Activated T-cell treated with anti-CD3 and anti-CD28 coated beads, Interleukin-2, amount 50 U/mL, for 4 hours (primary cell): ENCODE results near the gene ART3. TPM values are rescaled to one million over a fixed set of nuclear protein-coding genes. Genes with fewer than 3 reads are reported as not detected.

ENCODE experiments used
- ATAC-seq, 2 donors: fragments of 200-7000 bp; cut with Tn5 transposase; one replicate each; pipeline ENCODE4 v1.10.0; 2021
- DNase-seq: peaks from one replicate; pipeline ENCODE4 v3.0.0-alpha.2; 2020
- H3K27me3 Mint-ChIP-seq: one replicate; pipeline ENCODE4 v1.8.0; 2021; ENCODE audit warnings: low read depth, mixed read lengths
- H3K36me3 Mint-ChIP-seq: one replicate; pipeline ENCODE4 v1.8.0; 2022; ENCODE audit warnings: mixed read lengths; ENCODE audit not compliant: insufficient read depth
- H3K4me1 Mint-ChIP-seq: one replicate; pipeline ENCODE4 v1.8.0; 2021; ENCODE audit warnings: low read depth, mixed read lengths
- H3K4me3 Mint-ChIP-seq: one replicate; pipeline ENCODE4 v1.8.0; 2021; ENCODE audit warnings: mild to moderate bottlenecking, moderate library complexity, mixed read lengths
- H3K9me3 Mint-ChIP-seq: one replicate; pipeline ENCODE4 v1.8.0; 2021; ENCODE audit warnings: mixed read lengths
- total RNA-seq, 3 donors: library from RNA; stranded (reverse); gene quantifications; one replicate each; pipeline ENCODE4 v1.2.1, GENCODE V29; 2021

Gene ART3
- total RNA-seq, 3 donors from 2014 or later, result 0.79 to 0.95 TPM; not detected in 1

- DNase-seq (peak; percentile 9), ATAC-seq (peak; percentile 53 to 67)
- peaks cover 33% of the 10 kb centered on the region for H3K4me1 Mint-ChIP-seq
- no peaks in the 10 kb centered on the region for H3K27me3 Mint-ChIP-seq
- peaks cover 9% of the 10 kb centered on the region for H3K36me3 Mint-ChIP-seq
- H3K9me3 Mint-ChIP-seq, result no peaks in the 10 kb centered on the region
- H3K4me3 Mint-ChIP-seq, result peak overlapping the region; percentile 95
Observed at GRCh38 chr4:76147454-76148141, 73.1 kb downstream of the ART3 start.

- ATAC-seq (peak; percentile 99), DNase-seq (peak; percentile 94)
- Mint-ChIP-seq H3K27me3 (no peaks in the 10 kb centered on the region), H3K9me3 (no peaks in the 10 kb centered on the region), H3K4me1 (peaks cover 30% of the 10 kb centered on the region), H3K4me3 (peak within 1 kb of the TSS; percentile 95), H3K36me3 (peaks cover 5% of the 10 kb centered on the region)
Observed at GRCh38 chr4:76148142-76148865, 73.8 kb downstream of the ART3 start, which contains the start of gene NUP54. Gene NUP54 (minus strand): TSS chr4:76148397. CDS start chr4:76148374, 23 bp downstream.

GRCh38 chr4:76153356-76153755, 78.8 kb downstream of the ART3 start:
- peaks cover 12% of the 10 kb centered on the region for H3K4me1 Mint-ChIP-seq
- peaks cover 11% of the 10 kb centered on the region for H3K9me3 Mint-ChIP-seq
- H3K27me3 Mint-ChIP-seq, result no peaks in the 10 kb centered on the region
- no peak for DNase-seq
- no peak overlapping the region for H3K4me3 Mint-ChIP-seq
- peaks cover 1% of the 10 kb centered on the region for H3K36me3 Mint-ChIP-seq
- no peak for ATAC-seq

GRCh38 chr4:76155979-76156378, 81.5 kb downstream of the ART3 start:
- Mint-ChIP-seq H3K36me3 (peaks cover 2% of the 10 kb centered on the region), H3K27me3 (no peaks in the 10 kb centered on the region), H3K4me3 (no peak overlapping the region), H3K4me1 (no peaks in the 10 kb centered on the region), H3K9me3 (peaks cover 11% of the 10 kb centered on the region)
- DNase-seq, result no peak
- ATAC-seq, result no peak

GRCh38 chr4:76156635-76157034, 82.1 kb downstream of the ART3 start:
- no peak for ATAC-seq

GRCh38 chr4:76160355-76160754, 85.8 kb downstream of the ART3 start:
- peaks cover 18% of the 10 kb centered on the region for H3K36me3 Mint-ChIP-seq
- H3K27me3 Mint-ChIP-seq, result no peaks in the 10 kb centered on the region
- H3K9me3 Mint-ChIP-seq, result peaks cover 3% of the 10 kb centered on the region

More at GRCh38 chr4:76156635-76157034, 82.1 kb downstream of the ART3 start:
- Mint-ChIP-seq H3K9me3 (peaks cover 11% of the 10 kb centered on the region), H3K27me3 (no peaks in the 10 kb centered on the region), H3K36me3 (peaks cover 5% of the 10 kb centered on the region), H3K4me3 (no peak overlapping the region), H3K4me1 (no peaks in the 10 kb centered on the region)
- no peak for DNase-seq

More at GRCh38 chr4:76160355-76160754, 85.8 kb downstream of the ART3 start:
- Mint-ChIP-seq H3K4me3 (no peak overlapping the region), H3K4me1 (no peaks in the 10 kb centered on the region)
- DNase-seq, result no peak
- no peak for ATAC-seq

Other genes with a start within 250 kb of the ART3 start
- gene PPEF2, start 172.3 kb upstream of the ART3 start, total RNA-seq, result not detected
- 10 to 100 TPM; 32.5 to 42.9 (median 36.4) TPM for gene NAAA, start 133.7 kb upstream of the ART3 start, total RNA-seq
- 10 to 100 TPM; 70.4 to 80.0 (median 79.9) TPM for gene SDAD1, start 83.8 kb upstream of the ART3 start, total RNA-seq
- 10 to 100 TPM; 13.0 to 65.1 (median 15.1) TPM for gene CXCL9, start 67.2 kb upstream of the ART3 start, total RNA-seq
- gene CXCL10, start 51.2 kb upstream of the ART3 start, total RNA-seq, result 10 to 100 TPM; 13.0 to 52.3 (median 13.9) TPM
- 1 to 10 TPM in 2 of 3 donors, under 1 TPM in 1; 0.37 to 3.4 (median 2.4) TPM for gene CXCL11, start 38.6 kb upstream of the ART3 start, total RNA-seq
- gene NUP54, start 73.7 kb downstream of the ART3 start, total RNA-seq, result 10 to 100 TPM; 57.8 to 59.7 (median 59.3) TPM
- 1 to 10 TPM; 3.5 to 5.3 (median 4.6) TPM for gene SCARB2, start 139.1 kb downstream of the ART3 start, total RNA-seq
- not detected for gene FAM47E, start 177.0 kb downstream of the ART3 start, total RNA-seq
- gene STBD1, start 232.0 kb downstream of the ART3 start, total RNA-seq, result under 1 TPM; 0.23 to 0.52 (median 0.34) TPM